ENCODE data around the gene FOXRED2.
A peak's percentile ranks its signal among the peaks of the same experiment; 100 is the strongest.
"Not testable (repeated sequence)": the region's sequence is repeated elsewhere in the genome, so short reads cannot be mapped to it uniquely, and the experiment has no call there.

Gene FOXRED2

GRCh38 chr22:36457688-36458450 is 49.0 kb downstream of the FOXRED2 start:
- H3K4me3 ChIP-seq (ENCODE audit: low read depth, low read length), result no peak overlapping the region
- TF ChIP-seq, protein P1, sequence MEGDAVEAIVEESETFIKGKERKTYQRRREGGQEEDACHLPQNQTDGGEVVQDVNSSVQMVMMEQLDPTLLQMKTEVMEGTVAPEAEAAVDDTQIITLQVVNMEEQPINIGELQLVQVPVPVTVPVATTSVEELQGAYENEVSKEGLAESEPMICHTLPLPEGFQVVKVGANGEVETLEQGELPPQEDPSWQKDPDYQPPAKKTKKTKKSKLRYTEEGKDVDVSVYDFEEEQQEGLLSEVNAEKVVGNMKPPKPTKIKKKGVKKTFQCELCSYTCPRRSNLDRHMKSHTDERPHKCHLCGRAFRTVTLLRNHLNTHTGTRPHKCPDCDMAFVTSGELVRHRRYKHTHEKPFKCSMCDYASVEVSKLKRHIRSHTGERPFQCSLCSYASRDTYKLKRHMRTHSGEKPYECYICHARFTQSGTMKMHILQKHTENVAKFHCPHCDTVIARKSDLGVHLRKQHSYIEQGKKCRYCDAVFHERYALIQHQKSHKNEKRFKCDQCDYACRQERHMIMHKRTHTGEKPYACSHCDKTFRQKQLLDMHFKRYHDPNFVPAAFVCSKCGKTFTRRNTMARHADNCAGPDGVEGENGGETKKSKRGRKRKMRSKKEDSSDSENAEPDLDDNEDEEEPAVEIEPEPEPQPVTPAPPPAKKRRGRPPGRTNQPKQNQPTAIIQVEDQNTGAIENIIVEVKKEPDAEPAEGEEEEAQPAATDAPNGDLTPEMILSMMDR (IDR thresholded peaks at IDR 0.05; ENCODE audit: insufficient read depth, low read length, missing control alignments), result no peak
- DNase-seq (ENCODE audit: low read depth, low spot score), result no peak
- ChIA-PET CTCF (interaction anchor here (0.7 to 1.6 kb wide), 3 partner anchors 11 to 19 kb away, joined by 3 to 7 read pairs (median 3); no protein-coding TSS in a partner anchor), POLR2A (interaction anchor here (1.7 kb wide), 1 partner anchor 71 kb away, joined by 8 read pairs; the partner anchor contains the start of gene MYH9)

- ChIA-PET POLR2A (interaction anchor here (0.7 kb wide), 1 partner anchor 81 kb away, joined by 3 read pairs; no protein-coding TSS in a partner anchor), CTCF (interaction anchor here (1.1 kb wide), 1 partner anchor 14 kb away, joined by 8 read pairs; no protein-coding TSS in a partner anchor)
- no peak for DNase-seq (ENCODE audit: low read depth, low spot score)
- TF ChIP-seq, protein P1 (IDR thresholded peaks at IDR 0.05; ENCODE audit: insufficient read depth, low read length, missing control alignments), result no peak
- H3K4me3 ChIP-seq (ENCODE audit: low read depth, low read length), result no peak overlapping the region
Measured at GRCh38 chr22:36456464-36456845, 50.4 kb downstream of the FOXRED2 start.

GRCh38 chr22:36455571-36456463 is 51.0 kb downstream of the FOXRED2 start:
- ChIA-PET POLR2A (interaction anchor here (0.7 to 1.8 kb wide), 3 partner anchors 10 to 81 kb away, joined by 3 to 6 read pairs (median 3); partner anchors contain the start of gene MYH9), CTCF (interaction anchor here (0.8 to 1.1 kb wide), 3 partner anchors 11 to 15 kb away, joined by 3 to 8 read pairs (median 3); no protein-coding TSS in a partner anchor)
- DNase-seq (ENCODE audit: low read depth, low spot score), result no peak
- TF ChIP-seq, protein P1 (IDR thresholded peaks at IDR 0.05; ENCODE audit: insufficient read depth, low read length, missing control alignments), result no peak
- peak overlapping the region; percentile 49 for H3K4me3 ChIP-seq (ENCODE audit: low read depth, low read length)

GRCh38 chr22:36454916-36455570 is 51.8 kb downstream of the FOXRED2 start:
- peak overlapping the region; percentile 49 for H3K4me3 ChIP-seq (ENCODE audit: low read depth, low read length)
- TF ChIP-seq, protein P1 (IDR thresholded peaks at IDR 0.05; ENCODE audit: insufficient read depth, low read length, missing control alignments), result peak; percentile 28
- DNase-seq (ENCODE audit: low read depth, low spot score), result no peak
- POLR2A ChIA-PET, result interaction anchor here (1.2 to 1.8 kb wide), 2 partner anchors 10 to 67 kb away, joined by 3 to 6 read pairs; partner anchors contain the start of gene MYH9
- CTCF ChIA-PET, result interaction anchor here (0.8 to 1.1 kb wide), 3 partner anchors 10 to 16 kb away, joined by 3 to 8 read pairs (median 3); no protein-coding TSS in a partner anchor

- H3K4me3 ChIP-seq (ENCODE audit: low read depth, low read length), result no peak overlapping the region
- CTCF ChIA-PET, result no interaction called here
- TF ChIP-seq, protein P1 (IDR thresholded peaks at IDR 0.05; ENCODE audit: insufficient read depth, low read length, missing control alignments), result no peak
- DNase-seq (ENCODE audit: low read depth, low spot score), result no peak
- POLR2A ChIA-PET, result interaction anchor here (1.0 to 1.8 kb wide), 2 partner anchors 8 to 66 kb away, joined by 3 to 6 read pairs; partner anchors contain the start of gene MYH9
Measured at GRCh38 chr22:36453855-36454378, 52.9 kb downstream of the FOXRED2 start.

DNA sequence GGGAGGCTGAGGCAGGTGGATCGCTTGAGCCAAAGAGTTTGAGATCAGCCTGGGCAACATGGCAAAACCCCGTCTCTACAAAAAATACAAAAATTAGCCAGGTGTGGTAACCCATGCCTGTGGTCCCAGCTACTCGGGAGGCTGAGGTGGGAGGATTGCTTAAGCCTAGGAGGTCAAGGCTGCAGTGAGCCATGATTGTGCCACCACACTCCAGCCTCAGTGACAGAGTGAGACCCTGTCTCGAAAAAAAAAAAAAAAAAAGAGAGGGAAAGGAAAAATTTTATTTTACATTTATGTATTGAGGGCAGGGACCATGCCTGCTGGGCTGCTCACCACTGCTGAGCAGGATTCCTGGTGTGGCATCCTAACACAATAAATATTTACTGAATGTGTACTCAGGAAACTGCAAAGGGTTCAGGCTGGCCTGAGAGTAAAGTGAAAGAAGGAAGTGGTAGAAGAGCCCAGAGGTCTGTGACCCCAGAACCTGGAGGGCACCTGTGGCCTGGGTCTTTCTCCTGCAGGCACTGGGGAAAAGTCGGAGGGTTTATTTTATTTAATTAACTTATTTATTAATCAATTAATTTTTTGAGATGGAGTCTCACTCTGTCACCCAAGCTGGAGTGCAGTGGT is 53.7 kb downstream of the FOXRED2 start:
- CTCF ChIA-PET; H3K4me3 ChIP-seq (ENCODE audit: low read depth, low read length); DNase-seq (ENCODE audit: low read depth, low spot score): not testable (repeated sequence)
- POLR2A ChIA-PET, result interaction anchor here (1.0 kb wide), 1 partner anchor 9 kb away, joined by 3 read pairs; no protein-coding TSS in a partner anchor
